Nephron progenitor cell (in vitro differentiated cells): ENCODE data around the gene NUTM1.

Experiments
- DNase-seq: peaks from one replicate; pipeline ENCODE4 v3.0.0; 2021
- H3K27ac Mint-ChIP-seq: 2 replicates; pipeline ENCODE4 v1.8.0; 2021; ENCODE audit warnings: mild to moderate bottlenecking, moderate library complexity, mixed read lengths
- H3K27me3 Mint-ChIP-seq: 2 replicates; pipeline ENCODE4 v1.8.0; 2021; ENCODE audit warnings: mild to moderate bottlenecking, low read depth, mixed read lengths; ENCODE audit not compliant: poor library complexity
- H3K36me3 Mint-ChIP-seq: 2 replicates; pipeline ENCODE4 v1.8.0; 2021; ENCODE audit warnings: low read depth, mixed read lengths
- H3K4me1 Mint-ChIP-seq: 2 replicates; pipeline ENCODE4 v1.8.0; 2021; ENCODE audit warnings: mixed read lengths
- H3K4me3 Mint-ChIP-seq: 2 replicates; pipeline ENCODE4 v1.8.0; 2021; ENCODE audit warnings: mild to moderate bottlenecking, moderate library complexity, mixed read lengths
- H3K9me3 Mint-ChIP-seq: 2 replicates; pipeline ENCODE4 v1.8.0; 2021; ENCODE audit warnings: mild to moderate bottlenecking, moderate library complexity, mixed read lengths
- CTCF ChIP-seq: fragments of 200-600 bp; sonication (generic); IDR thresholded peaks from 2 replicates; pipeline ENCODE4 v1.5.0; 2021; ENCODE audit warnings: antibody characterized with exemption

NUTM1 gene

GRCh38 chr15:34325368-34325767 lies 17.7 kb upstream of the NUTM1 start:
- Mint-ChIP-seq H3K27ac (no peak overlapping the region), H3K36me3 (peaks cover 8% of the 10 kb centered on the region), H3K4me1 (peaks cover 6% of the 10 kb centered on the region), H3K27me3 (peaks cover 5% of the 10 kb centered on the region), H3K9me3 (peaks cover 8% of the 10 kb centered on the region), H3K4me3 (no peak overlapping the region)
- TF ChIP-seq CTCF = no peak
- DNase-seq = no peak

- no peak overlapping the region for H3K27ac Mint-ChIP-seq
- no peaks in the 10 kb centered on the region for H3K27me3 Mint-ChIP-seq
These were observed 15.2 kb upstream of the NUTM1 start for GRCh38 chr15:34327906-34328305.

GRCh38 chr15:34329006-34329405 lies 14.1 kb upstream of the NUTM1 start:
- TF ChIP-seq CTCF = no peak
- no peak overlapping the region for H3K27ac Mint-ChIP-seq
- H3K4me3 Mint-ChIP-seq = no peak overlapping the region
- H3K9me3 Mint-ChIP-seq = no peaks in the 10 kb centered on the region
- H3K4me1 Mint-ChIP-seq = peaks cover 17% of the 10 kb centered on the region
- H3K36me3 Mint-ChIP-seq = no peaks in the 10 kb centered on the region
- DNase-seq = no peak
- peaks cover 3% of the 10 kb centered on the region for H3K27me3 Mint-ChIP-seq

More at GRCh38 chr15:34327906-34328305, 15.2 kb upstream of the NUTM1 start:
- TF ChIP-seq CTCF = no peak
- H3K36me3 Mint-ChIP-seq = peaks cover 3% of the 10 kb centered on the region
- no peak overlapping the region for H3K4me3 Mint-ChIP-seq
- H3K4me1 Mint-ChIP-seq = peaks cover 8% of the 10 kb centered on the region
- peaks cover 3% of the 10 kb centered on the region for H3K9me3 Mint-ChIP-seq
- DNase-seq = no peak

GRCh38 chr15:34330279-34330678 lies 12.8 kb upstream of the NUTM1 start:
- Mint-ChIP-seq H3K9me3 (no peaks in the 10 kb centered on the region), H3K36me3 (no peaks in the 10 kb centered on the region), H3K4me3 (no peak overlapping the region), H3K27me3 (peaks cover 8% of the 10 kb centered on the region), H3K27ac (no peak overlapping the region), H3K4me1 (peaks cover 27% of the 10 kb centered on the region)
- DNase-seq = no peak
- TF ChIP-seq CTCF = no peak

- TF ChIP-seq CTCF = no peak
- H3K9me3 Mint-ChIP-seq = no peaks in the 10 kb centered on the region
- no peak for DNase-seq
- peaks cover 42% of the 10 kb centered on the region for H3K4me1 Mint-ChIP-seq
- no peak overlapping the region for H3K4me3 Mint-ChIP-seq
- H3K27me3 Mint-ChIP-seq = peaks cover 12% of the 10 kb centered on the region
- H3K36me3 Mint-ChIP-seq = no peaks in the 10 kb centered on the region
- no peak overlapping the region for H3K27ac Mint-ChIP-seq
These were observed 11.3 kb upstream of the NUTM1 start for GRCh38 chr15:34331809-34332208.

GRCh38 chr15:34332553-34333120 lies 10.5 kb upstream of the NUTM1 start:
- DNase-seq = no peak
- Mint-ChIP-seq H3K27ac (no peak overlapping the region), H3K9me3 (no peaks in the 10 kb centered on the region), H3K4me3 (no peak overlapping the region), H3K27me3 (peaks cover 14% of the 10 kb centered on the region), H3K36me3 (no peaks in the 10 kb centered on the region), H3K4me1 (peaks cover 47% of the 10 kb centered on the region)
- TF ChIP-seq CTCF = no peak
